ENCODE measurements around the gene KCNJ18.
"Not testable (repeated sequence)": the region's sequence is repeated elsewhere in the genome, so short reads cannot be mapped to it uniquely, and the experiment has no call there.

The KCNJ18 gene

GRCh38 chr17:21702940-21703640, 10.8 kb downstream of the KCNJ18 start:
- DNase-seq (ENCODE audit: low read depth, low spot score) = not testable (repeated sequence)

DNA sequence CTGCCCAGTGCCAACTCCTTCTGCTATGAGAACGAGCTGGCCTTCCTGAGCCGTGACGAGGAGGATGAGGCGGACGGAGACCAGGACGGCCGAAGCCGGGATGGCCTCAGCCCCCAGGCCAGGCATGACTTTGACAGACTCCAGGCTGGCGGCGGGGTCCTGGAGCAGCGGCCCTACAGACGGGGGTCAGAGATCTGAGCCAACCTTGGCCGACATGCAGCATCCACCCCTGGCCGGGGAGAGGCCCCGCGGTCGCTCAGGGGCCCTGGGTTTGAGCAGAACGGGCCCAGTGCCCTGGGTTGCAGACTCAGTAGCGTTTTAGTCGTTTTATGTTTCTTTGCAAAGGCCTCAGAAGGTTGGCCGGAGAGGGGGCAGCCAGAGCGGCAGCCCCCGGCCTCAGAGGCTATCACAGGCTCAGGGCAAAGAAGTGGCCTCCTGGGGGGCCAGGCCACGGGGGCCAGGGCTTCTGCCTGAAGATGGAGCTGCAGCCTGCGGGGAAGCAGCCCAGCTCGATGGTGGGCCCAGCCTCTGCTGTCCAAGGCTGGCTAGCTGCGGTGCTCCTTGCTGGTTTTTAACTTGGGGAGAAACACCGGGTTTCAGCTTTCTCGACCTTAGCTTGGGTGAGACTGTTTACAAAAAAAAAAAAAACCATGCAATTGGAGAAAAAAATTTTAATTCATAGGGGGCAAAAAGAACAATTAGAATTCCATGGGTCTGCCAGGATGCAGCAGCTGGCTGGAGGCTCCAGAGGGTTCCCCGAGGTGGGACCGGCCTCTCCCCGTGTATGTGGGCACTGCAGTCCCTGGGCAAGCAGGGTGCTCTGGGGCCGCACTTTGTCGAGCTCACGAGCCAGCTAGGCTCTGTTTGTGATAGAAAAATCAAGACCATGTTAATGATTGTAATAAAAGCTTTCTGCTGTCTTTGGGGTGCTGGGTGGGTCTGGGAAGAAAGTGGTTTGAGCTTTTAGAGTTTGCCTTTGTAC, 11.9 kb downstream of the KCNJ18 start:
- DNase-seq (ENCODE audit: low read depth, low spot score) = not testable (repeated sequence)

- no peak for DNase-seq (ENCODE audit: low read depth, low spot score)
Measured at GRCh38 chr17:21705021-21705601, 12.8 kb downstream of the KCNJ18 start.

GRCh38 chr17:21705746-21706145, 13.4 kb downstream of the KCNJ18 start:
- not testable (repeated sequence) for DNase-seq (ENCODE audit: low read depth, low spot score)

DNA sequence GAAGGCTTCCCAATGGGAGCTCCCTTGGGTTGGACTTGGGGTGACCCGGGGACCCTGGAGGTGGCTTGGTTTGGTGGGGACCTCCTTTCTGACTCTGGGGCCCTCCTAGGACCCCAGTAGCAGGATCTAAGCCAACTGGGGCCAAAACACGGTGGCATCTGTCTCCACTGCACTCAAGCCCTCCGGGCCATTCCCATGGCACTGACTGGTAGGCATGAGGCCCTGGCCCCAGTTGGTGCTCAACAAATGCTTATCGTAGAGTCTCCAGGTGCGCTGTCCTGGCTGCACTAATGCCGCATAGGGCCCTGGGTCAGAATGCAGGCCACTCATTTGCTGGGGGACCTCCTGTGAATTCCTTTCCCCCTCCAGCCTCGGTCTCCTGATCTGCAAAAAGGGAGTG, 14.2 kb downstream of the KCNJ18 start:
- DNase-seq (ENCODE audit: low read depth, low spot score) = not testable (repeated sequence)

DNA sequence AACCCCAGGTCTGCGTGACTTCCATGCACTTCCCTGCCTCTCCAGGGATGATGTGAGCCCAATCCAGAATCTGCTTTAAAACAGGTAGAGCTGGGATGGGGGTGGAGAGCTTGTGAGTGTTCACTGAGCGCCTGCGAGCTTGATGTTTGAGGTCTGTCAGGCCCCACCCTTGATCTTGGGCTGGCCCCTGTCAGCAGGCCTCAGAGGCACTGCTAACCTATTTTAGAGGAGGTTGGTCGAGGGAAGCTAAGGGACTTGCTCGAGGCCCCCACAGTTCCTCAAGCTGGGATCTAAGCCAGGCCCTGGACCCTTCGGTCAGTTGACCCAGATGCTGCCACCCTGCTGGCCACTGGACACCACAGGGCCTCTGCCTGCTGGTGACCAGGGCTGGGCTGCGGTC, 14.8 kb downstream of the KCNJ18 start:
- DNase-seq (ENCODE audit: low read depth, low spot score) = not testable (repeated sequence)

DNA sequence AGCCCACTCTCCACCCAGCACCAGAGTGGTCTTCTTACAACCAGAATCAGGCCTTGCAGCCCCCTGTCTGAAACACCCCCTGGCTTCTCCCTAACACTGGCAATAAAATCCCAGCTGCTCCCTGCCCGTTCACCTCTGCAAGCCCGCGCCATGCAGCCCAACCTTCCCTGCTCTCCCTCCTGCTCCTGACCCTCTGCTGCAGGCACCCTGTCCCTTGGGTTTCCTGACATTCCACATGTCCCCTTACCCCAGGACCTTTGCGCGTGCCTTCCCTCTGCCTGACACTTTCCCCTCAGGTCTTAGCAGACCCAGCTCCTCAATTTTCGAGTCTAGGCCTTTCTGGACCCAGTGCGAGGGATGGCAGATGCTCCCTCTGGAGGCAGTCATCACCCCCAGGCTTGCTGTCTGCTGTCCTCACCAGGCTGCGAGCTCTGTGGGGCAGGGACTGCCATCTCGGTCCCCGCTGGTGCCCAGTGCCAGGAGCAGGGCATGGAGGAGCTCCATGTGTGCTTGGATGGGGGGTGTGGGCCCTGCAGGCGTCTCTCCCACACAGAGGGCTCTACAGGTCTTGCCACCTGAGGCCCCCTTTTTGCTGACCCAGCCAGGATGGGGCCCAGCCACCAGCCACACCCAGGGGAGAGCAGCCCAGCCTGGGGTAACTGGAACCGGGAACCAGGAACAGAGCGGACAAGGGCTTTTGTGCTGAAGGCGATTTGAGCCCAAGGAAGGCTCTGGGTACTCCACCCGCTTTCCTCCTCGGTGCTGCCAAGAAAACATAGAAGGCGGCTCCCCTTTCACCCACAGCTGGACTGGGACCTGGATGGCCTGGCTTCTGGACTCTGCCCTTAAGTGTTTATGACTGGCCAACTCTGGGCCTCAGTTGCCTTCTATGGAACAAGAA, 15.6 kb downstream of the KCNJ18 start:
- DNase-seq (ENCODE audit: low read depth, low spot score) = not testable (repeated sequence)

DNA sequence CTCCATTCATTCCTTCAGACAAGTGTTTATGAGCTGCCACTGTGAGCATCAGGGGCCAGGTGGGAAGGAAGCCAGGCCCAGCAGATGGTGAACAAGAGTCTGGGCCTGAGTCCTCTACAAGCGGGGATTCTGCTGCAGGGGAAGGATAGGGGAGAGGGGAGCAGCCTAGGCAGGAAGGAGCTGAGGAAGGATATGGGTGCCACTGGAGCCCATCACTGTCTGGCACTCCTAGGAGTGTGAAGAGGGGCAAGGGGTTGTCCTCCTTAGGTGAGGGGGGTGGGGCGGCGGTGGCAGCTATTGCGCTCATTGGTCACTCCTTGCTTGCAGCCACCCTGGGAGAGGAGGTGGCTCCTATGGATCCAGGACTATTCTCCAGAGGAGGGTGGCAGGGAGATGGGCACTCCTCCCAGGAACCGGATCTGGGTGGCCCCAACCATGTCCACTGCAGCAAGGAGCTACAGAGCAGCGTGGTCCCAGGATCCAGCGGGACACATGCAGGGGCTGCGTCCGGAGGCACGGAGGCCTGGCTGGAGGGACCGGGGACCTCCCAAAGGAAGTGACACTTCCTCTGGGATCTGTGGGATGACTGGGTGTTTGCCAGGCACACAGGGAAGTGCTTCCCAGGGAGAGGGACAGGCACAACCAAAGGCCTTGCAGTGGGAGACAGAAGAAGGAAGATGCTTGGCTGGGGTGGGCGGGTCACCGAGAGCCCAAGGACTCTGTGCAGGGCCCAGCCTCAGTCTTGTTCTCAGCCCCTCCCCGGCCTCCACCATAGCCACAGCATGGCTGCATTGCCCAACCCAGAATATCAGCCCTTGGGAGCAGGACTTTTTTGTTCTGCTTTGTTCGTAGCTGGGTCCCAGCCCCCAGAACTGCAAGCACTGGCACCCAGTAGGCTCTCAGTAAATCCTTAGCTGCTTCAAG, 16.6 kb downstream of the KCNJ18 start:
- DNase-seq (ENCODE audit: low read depth, low spot score) = not testable (repeated sequence)

DNA sequence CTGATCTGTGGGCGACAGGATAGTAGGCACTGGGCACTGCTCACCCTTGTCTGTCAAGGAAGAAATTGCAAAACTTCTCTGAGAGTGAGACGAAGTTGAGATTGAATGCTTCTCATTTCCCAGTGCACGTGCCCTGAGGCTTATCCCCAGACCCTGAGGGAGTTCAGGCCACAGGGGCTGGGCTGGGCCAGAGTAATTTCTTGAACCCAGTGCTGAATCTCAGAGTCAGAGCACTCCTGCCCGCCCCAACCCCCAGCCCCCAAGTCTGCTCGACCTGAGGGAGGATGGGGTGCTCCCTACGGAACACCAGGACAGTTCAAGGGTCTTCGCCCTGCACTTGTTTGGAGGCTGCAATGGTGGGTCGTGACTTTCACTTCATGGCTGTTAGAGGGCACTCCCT, 17.7 kb downstream of the KCNJ18 start:
- DNase-seq (ENCODE audit: low read depth, low spot score) = not testable (repeated sequence)

DNA sequence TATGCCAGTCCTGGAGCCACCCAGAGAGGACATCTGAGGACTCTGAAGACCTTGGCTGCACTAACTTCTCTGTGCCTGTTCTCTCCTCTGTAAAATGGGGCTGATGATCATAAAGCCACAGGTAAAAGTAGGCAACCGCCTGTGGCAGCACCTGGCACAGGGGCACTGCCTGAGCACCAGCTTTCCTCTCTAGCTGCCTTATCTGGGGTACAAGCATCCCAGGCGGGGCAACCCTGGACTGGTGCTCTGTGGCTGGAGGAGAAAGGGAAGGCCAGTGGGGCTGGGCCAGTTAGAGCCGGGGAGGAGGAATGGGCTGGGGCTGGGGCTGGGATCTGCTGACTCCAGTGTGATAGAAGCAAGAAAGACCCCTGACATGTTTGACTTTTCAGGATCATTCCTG, 18.2 kb downstream of the KCNJ18 start:
- not testable (repeated sequence) for DNase-seq (ENCODE audit: low read depth, low spot score)

DNA sequence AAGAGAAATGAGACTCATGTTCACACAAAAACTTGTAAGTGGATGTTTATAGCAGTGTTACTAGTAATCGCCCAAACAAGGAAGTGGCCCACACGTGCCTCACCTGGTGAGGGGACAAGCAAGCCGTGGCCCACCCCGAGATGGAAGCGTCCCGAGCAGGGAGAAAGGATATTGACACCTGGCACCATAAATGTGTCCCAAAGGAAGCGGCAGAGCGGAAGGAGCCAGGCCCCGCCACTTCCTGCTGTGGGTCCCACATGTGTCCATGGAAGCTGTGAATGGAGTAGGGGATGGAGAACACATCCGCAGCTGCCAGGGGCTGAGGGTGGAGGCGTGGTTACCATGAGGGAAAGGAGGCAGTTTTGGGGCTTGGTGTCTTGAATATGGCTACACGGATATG, 18.9 kb downstream of the KCNJ18 start:
- DNase-seq (ENCODE audit: low read depth, low spot score) = no peak

DNA sequence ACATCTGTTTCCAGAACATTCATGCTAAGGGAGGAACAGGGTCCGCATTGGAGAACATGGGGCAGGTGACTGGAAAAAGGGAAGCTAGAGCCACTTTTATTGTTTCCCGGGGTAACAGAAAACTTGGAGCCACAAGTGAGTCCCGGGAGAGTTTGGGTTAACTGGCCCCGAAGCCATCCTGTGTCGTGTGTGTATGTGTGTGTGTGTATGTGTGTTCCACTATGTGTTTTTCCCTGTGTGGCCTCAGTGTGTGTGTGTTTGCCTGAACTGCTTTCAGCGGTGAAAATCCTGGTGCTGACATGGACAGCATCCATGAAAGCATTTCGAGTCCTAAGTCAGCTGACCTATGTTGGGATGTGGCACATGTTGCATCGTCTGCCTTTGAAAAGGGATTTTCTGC, 20.7 kb downstream of the KCNJ18 start:
- DNase-seq (ENCODE audit: low read depth, low spot score) = not testable (repeated sequence)

GRCh38 chr17:21713631-21714030, 21.3 kb downstream of the KCNJ18 start:
- not testable (repeated sequence) for DNase-seq (ENCODE audit: low read depth, low spot score)

GRCh38 chr17:21714676-21715075, 22.4 kb downstream of the KCNJ18 start:
- not testable (repeated sequence) for DNase-seq (ENCODE audit: low read depth, low spot score)

- not testable (repeated sequence) for DNase-seq (ENCODE audit: low read depth, low spot score)
Measured at GRCh38 chr17:21715877-21716276, 23.6 kb downstream of the KCNJ18 start.

DNA sequence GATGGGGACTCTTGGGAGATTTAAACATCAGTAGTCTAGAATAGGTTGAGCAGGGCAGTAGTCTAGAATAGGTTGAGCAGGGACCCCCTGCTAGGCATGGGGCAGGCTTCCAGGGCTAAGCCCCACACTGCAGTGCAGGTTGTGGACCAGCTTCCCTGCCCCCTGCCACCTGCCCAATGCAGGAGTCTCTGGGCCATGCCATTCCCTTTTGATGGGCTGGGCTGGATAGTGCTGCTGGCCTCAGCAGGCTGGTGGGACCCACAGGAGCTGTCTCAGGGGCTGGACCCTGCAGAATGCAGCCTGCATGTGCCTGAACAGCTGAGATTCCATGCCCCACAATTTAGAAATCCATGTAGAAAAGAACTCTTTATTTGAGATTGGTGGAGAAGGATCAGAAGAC, 26.6 kb downstream of the KCNJ18 start:
- not testable (repeated sequence) for DNase-seq (ENCODE audit: low read depth, low spot score)

- DNase-seq (ENCODE audit: low read depth, low spot score) = not testable (repeated sequence)
Measured at GRCh38 chr17:21719511-21720226, 27.3 kb downstream of the KCNJ18 start.

DNA sequence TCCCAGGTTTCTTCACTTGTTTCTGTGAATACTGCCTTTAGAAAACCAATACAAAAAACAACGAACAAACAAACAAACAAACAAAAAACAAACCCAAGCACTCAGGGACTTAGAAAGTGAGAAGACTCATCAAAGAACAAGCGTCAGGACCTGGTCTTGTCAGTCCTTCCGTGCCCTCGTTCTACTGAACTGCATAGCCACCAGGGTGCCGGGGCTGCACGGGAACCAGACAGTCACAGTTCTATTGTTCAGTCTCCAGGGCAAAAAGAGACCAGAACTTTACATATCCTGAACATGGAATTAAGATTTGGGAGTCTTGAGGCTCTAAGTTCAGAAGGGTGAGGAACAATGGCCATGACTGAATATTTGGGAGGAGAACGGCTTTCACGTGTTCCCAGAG, 28.2 kb downstream of the KCNJ18 start:
- not testable (repeated sequence) for DNase-seq (ENCODE audit: low read depth, low spot score)

- not testable (repeated sequence) for DNase-seq (ENCODE audit: low read depth, low spot score)
Measured at GRCh38 chr17:21722268-21722667, 29.9 kb downstream of the KCNJ18 start.

Measured in iPS DF 19.7 (cell line).